HG03066 (cell line): ENCODE data around the gene KCNE1.
"Not testable (repeated sequence)": the region's sequence is repeated elsewhere in the genome, so short reads cannot be mapped to it uniquely, and the experiment has no call there.

Source experiments
- ATAC-seq: cut with Tn5 transposase; IDR thresholded peaks from one replicate; pipeline ENCODE4 v1.9.1; 2021; ENCODE audit warnings: low read depth; ENCODE audit not compliant: unreplicated experiment

KCNE1 gene

DNA sequence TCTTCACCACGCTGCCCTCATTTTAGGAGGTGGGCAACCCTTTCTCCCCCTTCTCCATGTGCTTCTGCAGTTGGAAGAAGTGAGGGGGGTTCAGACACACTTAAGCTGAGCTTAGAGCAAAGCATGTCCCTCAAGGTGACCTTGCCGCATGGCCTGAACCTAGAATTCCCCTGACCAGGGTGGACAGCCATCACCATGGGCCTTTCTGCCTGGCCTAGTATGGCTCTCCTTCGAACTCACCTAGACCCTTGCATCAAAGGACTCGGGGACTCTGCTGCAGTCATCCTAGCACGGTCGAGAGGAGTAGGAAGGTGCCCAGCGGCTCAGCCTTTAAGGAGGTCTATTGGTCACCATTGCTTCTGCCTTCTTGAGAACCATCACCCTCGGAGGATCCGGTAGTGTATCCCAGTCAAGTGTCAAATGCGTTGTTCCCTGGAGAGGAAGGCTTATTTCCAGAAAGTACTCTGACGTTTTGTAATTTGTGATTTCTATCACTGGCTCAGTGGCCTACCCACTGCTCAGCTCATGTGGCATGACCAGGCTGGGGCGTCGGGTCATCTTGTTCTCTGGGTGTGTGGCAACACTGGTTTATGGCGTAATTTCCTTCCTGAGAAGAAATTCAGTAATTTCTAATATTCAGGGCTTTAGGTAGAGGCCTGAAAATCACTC lies at the start of gene KCNE1:
Gene KCNE1 (minus strand): TSS at position 424 of the 669 bp plus-strand sequence. CDS start 62,576 bp downstream, outside the sequence.
- ATAC-seq = no peak

DNA sequence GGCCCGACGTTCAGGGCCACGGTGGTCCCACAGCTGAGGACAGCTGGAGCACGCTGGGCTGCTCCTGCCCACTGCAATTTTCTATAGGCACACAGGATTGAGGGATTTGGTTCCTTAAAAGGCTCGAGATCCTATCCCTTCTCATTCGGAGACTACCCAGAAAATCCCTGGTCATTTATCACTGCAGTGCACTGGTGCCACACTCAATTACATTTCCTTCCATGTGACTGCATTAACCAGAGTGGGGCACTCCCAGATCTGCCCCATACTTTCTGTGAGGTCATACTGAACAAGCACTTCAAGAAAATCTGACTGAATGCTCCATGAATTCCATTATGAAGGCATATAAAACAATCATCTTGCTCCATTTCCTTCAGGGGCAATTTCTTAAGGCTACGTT lies 49.8 kb upstream of the KCNE1 start:
- no peak for ATAC-seq

DNA sequence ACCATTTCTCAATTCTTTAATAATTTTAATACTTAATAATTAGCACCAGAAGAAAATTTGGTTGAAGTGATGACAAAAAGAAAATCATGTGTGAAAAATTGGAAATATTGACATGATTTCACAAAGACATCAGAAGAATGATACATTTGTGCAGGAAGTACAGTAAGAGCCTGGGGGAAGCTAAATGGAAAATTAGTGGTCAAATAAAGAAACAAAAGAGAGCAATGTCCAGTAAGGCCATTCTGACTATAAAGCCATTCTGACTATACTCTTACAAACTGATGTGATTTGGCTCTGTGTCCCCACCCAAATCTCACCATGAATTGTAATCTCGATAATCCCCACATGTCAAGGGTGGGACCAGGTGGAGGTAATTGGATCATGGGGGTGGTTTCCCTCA lies 48.6 kb upstream of the KCNE1 start:
- no peak for ATAC-seq

DNA sequence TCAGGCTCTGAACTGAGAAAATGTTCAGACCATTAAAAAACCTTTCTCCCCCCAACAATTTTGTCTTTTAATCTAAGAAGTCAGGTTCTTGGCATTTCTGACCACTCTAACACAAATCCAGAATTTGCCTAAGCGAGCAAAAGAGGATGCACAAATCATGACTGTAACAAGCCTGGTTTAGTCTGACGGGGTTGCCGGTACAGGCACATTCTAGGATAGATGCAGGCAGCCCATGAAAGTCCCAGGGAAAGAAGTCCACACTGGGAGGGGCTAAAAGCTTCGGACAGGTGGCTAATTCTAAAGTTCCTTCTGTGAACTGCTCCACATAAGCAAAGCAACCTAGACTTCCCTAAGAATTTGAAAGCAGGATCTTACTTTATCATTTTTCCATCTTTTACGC lies 48.0 kb upstream of the KCNE1 start:
- no peak for ATAC-seq

DNA sequence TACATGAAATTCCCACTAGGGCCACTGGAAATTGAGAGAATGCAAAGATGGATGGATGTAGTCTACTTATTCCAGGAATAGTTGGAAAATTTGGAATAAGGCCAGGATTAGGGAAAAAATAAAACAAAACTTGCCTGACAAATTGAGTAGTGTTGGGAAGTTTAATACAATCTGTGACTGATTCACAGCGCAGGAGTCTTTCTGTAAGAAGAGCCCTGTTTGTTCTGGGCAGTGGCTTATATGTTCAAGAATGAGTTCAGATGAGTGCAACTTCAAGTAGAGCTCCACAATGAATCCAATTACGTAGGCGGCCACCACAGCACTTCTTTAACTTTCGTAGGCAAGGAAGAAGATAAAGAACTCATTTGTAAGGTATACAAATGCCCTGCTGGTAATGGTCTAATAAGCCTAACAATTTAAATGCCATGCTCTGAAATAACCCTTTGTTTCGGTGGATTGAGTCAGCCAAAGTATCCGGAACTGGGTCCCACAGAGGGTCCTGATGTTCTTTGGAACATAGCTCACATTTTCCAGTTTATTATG lies 47.1 kb upstream of the KCNE1 start:
- ATAC-seq = no peak

DNA sequence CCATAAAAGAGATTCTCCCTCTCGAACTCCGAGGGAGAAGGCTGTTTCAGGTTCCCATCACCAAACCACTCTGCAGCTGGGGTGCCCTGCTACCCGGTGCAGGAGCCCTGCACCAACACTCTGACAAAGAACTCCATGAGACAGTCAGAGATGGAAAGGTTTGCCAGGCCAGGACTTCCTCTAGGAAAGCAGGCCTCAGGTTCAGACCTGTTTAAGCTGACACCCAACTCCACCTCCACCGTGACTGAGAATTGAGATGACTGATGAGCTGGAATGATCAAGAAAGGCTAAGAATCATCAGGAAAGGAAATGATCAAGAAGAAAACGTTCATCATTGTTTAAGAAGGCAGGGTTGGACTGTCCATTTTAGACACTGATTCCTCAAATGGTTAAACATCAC lies 46.2 kb upstream of the KCNE1 start:
- ATAC-seq = no peak

DNA sequence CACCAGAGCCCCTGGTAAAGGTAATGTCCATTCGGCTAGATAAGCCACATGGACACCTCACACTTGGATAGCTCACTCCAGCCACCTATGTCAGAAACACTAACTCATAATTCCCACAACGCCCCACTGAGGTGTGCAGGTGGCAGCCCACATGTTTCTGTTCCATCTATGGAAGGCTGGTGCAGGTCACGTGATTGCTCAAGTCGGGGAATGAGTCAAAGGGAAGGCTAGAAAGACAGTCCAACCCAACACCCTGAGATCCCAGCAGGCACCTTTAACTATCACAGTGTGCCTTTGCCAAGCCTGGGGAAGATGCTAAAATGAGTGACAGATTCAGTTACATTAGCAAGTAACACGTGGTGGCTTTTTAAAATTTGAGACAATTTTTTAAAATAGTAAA lies 45.3 kb upstream of the KCNE1 start:
- ATAC-seq = no peak

DNA sequence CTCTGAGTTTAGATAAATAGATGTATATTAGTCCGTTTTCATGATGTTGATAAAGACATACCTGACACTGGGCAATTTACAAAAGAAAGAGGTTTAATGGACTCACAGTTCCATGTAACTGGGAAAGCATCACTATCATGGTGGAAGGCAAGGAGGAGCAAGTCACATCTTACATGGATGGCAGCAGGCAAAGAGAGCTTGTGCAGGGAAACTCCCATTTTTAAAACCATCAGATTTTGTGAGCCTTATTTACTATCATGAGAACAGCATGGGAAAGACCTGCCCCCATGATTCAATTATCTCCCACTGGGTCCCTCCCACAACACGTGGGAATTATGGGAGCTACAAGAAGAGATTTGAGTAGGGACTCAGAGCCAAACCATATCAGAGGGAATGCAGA lies 42.7 kb upstream of the KCNE1 start:
- ATAC-seq = not testable (repeated sequence)

DNA sequence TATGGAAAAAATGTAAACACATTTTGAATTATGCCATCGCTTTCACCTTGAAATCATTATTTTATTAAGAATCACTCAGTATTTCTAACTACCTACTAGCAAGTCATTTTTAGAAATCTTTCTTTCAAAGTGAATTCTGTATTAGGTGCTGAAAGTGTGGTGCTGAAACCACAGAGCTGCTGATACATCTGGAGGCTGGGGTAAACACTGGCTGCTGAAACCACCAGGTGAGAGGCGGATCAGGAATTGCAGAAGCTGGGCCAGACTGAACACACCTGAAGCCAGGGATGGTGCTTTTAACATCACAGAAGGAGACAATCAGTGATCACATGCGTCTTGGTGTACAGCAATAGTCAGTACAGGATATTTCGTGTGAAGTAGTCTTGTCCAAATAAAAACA lies 42.2 kb upstream of the KCNE1 start:
- no peak for ATAC-seq

DNA sequence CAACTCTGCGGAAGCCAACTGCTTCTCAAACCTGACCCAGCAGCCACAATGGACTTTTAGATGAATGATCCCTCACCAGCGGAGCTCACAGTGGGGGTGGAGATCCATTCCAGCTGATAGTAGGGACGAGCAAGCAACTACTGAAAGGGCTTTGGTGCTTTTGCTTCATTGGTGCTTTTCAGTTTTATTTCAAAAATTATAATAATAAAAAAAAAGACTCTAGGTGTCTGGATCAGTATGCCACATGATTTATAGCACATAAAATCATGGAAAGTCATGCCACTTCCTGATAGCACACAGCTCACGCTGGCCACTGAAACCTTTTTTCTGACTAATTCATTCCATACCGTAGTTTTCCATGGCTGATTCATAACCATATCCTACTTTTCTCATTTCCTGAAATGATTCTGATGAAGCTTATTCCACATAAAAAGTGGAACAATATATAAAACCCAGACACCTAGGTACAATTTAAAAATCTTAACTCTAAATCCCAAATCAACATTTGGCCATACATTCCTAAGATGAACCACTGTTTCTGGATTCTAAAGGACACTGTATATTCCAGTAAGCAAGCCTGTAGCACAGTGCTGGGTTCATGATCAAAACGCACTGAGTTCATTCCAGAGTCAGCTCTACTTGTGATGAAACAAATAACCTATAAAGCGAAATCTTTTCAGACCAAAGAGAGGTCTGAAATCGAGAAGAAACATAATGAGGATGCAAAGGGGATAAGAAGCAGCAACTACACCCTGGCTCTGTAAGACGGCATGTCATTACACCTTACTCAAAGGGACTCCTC lies 41.3 kb upstream of the KCNE1 start:
- ATAC-seq = no peak

DNA sequence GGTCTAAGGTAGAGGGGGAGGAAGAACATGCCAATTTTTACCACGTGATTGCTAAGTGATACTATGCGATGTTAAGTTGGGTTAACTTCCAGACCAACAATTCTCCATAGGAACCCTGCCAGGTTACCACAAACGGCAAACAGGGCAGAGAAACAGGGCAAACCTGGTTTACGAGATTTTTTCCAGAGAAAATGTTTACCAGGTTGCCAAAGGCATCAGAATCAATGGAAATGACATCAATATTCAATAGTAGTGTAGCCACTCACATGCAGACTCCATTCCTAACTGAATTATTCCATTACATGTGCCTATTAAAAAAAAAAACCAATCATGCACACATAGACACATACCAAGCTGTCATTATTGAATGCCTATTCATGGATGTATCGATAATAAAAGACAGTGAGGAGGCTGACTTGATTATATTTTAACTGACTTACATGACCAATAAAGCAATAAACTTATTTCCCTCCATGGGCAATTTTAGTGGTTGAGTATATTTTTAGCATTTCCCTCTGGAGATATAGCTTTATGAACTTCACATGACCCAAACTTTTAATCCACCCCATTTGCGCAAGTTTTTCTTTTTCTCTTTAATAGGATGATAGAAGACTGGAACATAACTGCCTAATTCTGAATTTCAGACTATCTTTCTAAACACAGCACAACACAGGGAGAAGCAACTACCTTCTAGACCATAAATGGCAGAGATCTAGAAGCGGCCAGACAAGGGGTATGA lies 40.5 kb upstream of the KCNE1 start:
- ATAC-seq = no peak

DNA sequence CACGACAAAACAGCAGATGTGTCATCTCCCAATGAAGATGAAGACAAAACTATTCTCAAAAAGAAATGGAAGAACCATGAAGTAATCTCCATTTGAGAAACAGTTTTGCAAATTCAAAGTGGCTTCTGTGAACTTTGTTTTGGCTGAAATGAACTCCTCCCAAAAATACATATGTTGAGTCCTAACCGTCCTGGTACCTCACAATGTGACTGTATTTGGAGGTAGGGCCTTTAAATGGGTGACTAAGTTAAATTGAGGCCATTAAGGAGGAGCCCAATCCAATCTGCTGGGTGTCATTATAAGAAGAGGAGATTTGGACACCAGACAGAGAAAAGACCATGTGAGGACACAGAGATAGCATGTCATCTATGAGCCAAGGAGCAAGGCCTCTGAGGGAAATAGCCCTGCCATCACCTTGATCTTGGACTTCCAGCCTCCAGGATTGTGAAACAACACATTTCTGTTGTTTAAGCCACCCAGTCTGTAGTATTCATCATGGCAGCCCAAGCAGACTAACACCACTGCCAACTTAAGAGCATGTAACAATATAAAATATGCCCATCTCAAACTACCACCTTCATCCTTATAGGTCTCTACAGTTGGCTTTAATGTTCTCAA lies 38.3 kb upstream of the KCNE1 start:
- ATAC-seq = no peak

DNA sequence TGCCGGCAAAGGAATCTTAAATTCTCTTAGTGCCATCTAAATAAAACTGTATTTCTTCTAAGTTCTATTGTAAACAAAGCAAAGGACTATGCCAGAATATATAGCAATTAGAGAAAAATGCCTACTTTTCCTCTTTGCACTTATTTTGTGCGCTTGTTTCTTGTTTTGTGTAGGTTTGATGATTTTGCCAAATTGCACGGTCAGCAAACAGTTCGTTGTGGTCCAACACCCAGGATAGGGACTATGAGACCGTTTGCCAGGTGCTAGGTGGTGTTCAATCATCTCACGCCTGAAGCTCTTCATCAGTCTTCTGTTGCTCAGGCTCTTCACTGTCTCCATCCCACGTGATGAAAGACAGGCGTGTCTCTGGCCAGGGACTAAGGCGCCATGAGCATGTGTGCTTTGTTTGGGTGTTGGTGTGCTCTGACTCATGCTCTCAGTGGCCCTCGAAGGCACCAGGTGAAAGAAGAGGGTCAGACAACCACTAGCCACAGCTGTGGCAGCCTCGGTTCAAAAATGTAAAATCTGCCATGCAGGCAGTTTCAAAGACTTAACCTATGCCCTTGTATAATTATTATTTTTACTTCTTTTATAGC lies 36.9 kb upstream of the KCNE1 start:
- no peak for ATAC-seq

DNA sequence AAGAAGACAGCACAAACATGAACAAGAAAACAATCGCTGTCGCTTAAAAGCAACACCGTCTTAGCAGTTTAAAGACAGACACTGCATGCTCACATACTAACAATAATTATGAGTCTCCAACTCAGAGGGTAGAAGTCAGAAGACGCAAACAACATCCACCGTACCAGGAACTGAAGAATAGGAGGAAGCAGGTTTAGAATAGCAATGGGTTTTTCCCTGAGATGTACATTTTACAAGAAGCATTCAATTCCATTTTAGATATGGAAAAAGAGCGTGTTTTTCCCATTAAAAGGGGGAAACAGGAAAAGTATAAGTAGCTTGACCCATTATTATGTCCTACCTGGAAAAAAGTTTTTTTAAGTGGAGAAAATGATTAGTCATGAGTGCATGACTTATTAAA lies 34.5 kb upstream of the KCNE1 start:
- ATAC-seq = no peak

DNA sequence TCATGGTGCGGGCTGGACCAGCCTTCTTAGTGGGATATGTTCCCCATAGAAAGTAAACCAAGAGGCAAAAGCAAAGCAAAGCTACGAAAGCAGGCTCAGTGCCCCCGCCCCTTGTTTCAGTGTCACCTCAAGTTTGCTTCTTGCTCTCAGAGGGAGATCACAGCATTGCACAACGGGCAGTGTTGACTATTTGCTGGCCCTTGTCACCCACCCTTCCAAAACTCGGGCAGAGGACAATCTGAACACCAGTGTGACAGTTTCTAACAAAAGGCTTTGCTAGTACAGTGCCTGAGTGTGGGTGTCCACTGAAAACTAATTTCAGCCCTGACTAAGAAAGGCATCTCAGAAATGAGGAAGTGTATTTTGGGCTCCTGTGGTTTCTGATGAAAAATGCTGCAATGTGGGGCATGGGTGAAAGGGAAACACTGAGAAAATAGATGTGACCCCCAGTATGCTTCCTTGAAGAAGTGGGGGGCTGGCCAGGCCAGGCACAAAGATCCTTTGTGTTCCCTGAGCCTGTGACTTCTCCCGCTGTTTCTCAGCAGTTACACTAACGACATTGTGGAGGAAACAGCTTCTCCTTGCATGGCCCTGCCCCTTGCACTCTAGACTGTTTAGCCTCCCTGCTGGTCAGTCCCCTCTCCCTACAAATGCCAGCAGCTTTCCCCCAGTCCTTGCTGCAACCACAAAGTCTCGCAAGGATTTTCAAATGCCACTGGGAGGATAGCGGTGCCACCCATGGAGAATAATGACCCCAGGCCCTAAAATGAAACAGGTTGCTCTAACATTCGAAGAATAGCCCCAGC lies 33.3 kb upstream of the KCNE1 start:
- peak; percentile 93 for ATAC-seq

DNA sequence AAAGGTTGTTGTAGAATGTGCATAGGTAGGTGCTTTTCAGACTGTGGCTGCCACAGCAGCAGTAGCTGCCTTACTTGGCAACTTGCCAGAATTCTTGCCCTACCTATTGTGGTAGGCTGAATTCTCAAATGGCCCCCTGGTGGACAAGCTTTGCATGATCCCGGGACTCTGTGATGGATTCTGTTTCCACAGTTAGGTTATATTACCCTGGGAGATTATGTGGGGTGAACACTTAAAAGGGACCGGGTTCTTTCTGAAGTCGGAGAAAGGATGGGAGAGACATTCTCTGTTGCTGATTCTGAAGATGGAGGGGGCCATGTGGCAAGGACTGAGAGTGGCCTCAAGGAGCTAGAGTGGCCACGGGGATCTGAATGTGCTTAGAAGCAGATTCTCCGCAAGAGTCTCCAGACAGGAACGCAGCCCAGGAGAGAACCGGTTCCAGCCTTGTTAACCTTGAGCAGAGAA lies 32.1 kb upstream of the KCNE1 start:
- ATAC-seq = no peak

DNA sequence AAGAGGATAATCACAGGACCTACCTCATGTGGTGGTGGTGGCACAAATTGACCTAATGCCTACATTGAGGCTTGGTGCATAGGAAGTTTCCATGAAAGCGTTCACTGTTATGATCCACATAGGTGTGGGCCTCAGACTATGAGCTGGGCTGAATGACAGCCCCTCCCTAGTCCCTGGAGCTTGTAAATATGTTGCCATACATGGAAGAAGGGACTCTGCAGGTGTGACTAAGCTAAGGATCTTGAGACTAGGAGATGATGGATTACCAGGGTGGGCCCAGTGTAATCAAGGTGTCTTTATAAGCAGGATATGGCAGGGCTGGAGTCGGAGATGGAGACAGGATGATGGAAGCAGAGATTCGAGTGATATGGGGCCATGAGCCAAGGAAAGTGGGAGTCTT lies 31.0 kb upstream of the KCNE1 start:
- ATAC-seq = no peak

DNA sequence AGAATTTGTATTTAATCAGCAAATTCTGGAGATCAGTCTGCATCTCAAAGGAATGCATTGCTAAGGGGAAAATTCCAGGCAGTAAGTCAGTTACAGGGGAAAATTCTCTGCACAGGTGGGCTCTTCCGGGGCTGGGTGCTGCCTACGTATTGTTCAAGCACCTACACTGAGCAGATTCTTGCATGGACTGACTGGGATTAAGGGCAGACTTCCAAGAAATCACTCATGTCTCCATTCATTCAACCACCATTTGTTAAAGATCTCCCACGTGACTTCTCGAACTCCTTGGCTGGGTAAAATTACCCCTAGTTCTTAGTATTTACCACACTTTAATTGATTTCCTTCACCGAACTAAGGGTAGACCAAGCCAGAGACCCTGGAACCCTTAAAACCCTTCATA lies 28.2 kb upstream of the KCNE1 start:
- no peak for ATAC-seq

DNA sequence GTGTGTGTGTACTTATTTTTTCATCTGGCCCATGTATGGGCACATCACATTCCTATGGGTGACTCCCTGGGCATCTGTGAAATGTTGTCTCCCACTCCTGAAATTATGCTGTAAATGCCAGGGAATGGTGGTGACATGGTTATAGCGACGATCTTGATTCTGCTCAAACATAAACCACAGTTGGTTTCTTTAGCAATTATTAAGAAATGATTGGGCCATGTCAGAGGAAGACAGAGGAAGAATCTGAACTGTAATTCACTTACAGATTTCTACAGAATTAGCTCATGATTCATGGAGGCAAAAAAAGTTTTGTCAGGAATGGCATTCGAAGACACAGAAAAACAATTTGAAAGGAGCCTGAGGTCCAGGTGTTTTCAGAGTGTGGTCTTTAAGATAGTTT lies 25.8 kb upstream of the KCNE1 start:
- ATAC-seq = no peak

DNA sequence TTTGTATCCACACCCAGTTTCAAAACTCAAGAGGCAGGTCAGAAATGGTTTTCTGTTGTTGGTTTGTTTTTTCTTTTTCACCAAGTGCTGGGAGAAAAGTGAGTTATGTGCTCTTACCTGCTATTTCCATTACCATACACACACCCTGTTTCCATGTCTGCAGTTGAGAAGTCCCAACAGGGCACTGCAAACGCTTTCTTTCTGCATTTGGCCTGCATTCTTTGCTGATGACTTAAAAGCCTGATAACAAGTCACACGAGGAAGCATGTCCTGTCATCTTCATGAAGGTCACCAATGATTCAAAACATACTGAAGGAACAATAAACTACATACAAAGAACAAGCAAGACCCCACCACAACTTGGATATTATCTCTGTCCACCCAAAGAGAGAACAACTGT lies 24.8 kb upstream of the KCNE1 start:
- ATAC-seq = no peak
